PC-3 (cell line): ENCODE measurements around the gene PRR30. TPM values are rescaled to one million over a fixed set of nuclear protein-coding genes. Genes with fewer than 3 reads are reported as not detected.

Experiments
- ATAC-seq: fragments of 200-7000 bp; cut with Tn5 transposase; 2 replicates; pipeline ENCODE4 v1.9.1; 2020; ENCODE audit warnings: mild to moderate bottlenecking, moderate library complexity
- BruUV-seq: library from RNA; stranded (reverse); fragments of 400-500 nt; replicated peaks from 2 replicates; lab custom pipeline; 2021; lab: Mats Ljungman, UMichigan
- CTCF ChIA-PET: fragments of 300-600 bp; sonication (Branson Sonifier 250); formaldehyde crosslinking; loops from one replicate; lab custom pipeline; 2022; ENCODE audit warnings: antibody characterized with exemption; lab: Charles Lee
- POLR2A ChIA-PET: fragments of 300-600 bp; sonication (Branson Sonifier 250); formaldehyde crosslinking; loops from one replicate; lab custom pipeline; 2022; ENCODE audit warnings: antibody characterized with exemption; ENCODE audit not compliant: unreplicated experiment; lab: Charles Lee
- DNase-seq: peaks from one replicate; pipeline ENCODE4 v3.0.0-alpha.2; 2015
- H2AFZ ChIP-seq: fragments of 300-600 bp; sonication (generic); 2 replicates; pipeline ENCODE4 v1.6.0; 2016; ENCODE audit warnings: antibody characterized with exemption, low read length
- H3F3A ChIP-seq: fragments of 300-600 bp; sonication (generic); one replicate; pipeline ENCODE4 v1.6.0; 2017; ENCODE audit warnings: antibody characterized with exemption, low read length, control low read depth, mild to moderate bottlenecking; ENCODE audit not compliant: unreplicated experiment
- H3K27ac ChIP-seq: fragments of 300-600 bp; sonication (generic); 2 replicates; pipeline ENCODE4 v1.5.1; 2016; ENCODE audit warnings: mild to moderate bottlenecking, low read length
- H3K27me3 ChIP-seq: fragments of 300-600 bp; sonication (generic); 2 replicates; pipeline ENCODE4 v1.6.1; 2016; ENCODE audit warnings: low read length, mixed read lengths
- H3K36me3 ChIP-seq: fragments of 300-600 bp; sonication (generic); 2 replicates; pipeline ENCODE4 v1.6.1; 2016; ENCODE audit warnings: low read depth, mixed run types, low read length, mixed read lengths
- H3K4me1 ChIP-seq: fragments of 300-600 bp; sonication (generic); 2 replicates; pipeline ENCODE4 v1.5.1; 2016; ENCODE audit warnings: low read length; ENCODE audit not compliant: insufficient read depth
- H3K4me2 ChIP-seq: fragments of 300-600 bp; sonication (generic); 2 replicates; pipeline ENCODE4 v1.6.0; 2016; ENCODE audit warnings: low read length
- H3K4me3 ChIP-seq: fragments of 300-600 bp; sonication (generic); 2 replicates; pipeline ENCODE4 v1.5.1; 2016; ENCODE audit warnings: mild to moderate bottlenecking, low read length, mixed read lengths
- H3K79me2 ChIP-seq: fragments of 300-600 bp; sonication (generic); 2 replicates; pipeline ENCODE4 v1.6.1; 2017; ENCODE audit warnings: low read length, mixed read lengths
- H3K9ac ChIP-seq: fragments of 300-600 bp; sonication (generic); 2 replicates; pipeline ENCODE4 v1.6.0; 2016; ENCODE audit warnings: mild to moderate bottlenecking, low read length
- H3K9me2 ChIP-seq: fragments of 300-600 bp; sonication (generic); replicated peaks from 2 replicates; pipeline ENCODE4 v1.6.1; 2016; ENCODE audit warnings: mixed run types, low read length, mixed read lengths
- H3K9me3 ChIP-seq: fragments of 300-600 bp; sonication (generic); 2 replicates; pipeline ENCODE4 v1.6.1; 2016; ENCODE audit warnings: low read length, mixed read lengths
- H4K20me1 ChIP-seq: fragments of 300-600 bp; sonication (generic); 2 replicates; pipeline ENCODE4 v1.6.1; 2016; ENCODE audit warnings: low read length, mixed read lengths
- CTCF ChIP-seq: fragments of 300-600 bp; sonication (generic); conservative IDR thresholded peaks from 2 replicates; pipeline ENCODE4 v1.5.1; 2017; ENCODE audit warnings: antibody characterized with exemption, low read depth, mild to moderate bottlenecking, low read length
- EZH2 ChIP-seq: fragments of 300-600 bp; sonication (generic); IDR thresholded peaks from one replicate; pipeline ENCODE4 v1.6.1; 2017; ENCODE audit warnings: antibody characterized with exemption, mild to moderate bottlenecking, low read length; ENCODE audit not compliant: unreplicated experiment
- EZH2phosphoT487 ChIP-seq: fragments of 300-600 bp; sonication (generic); IDR thresholded peaks from 2 replicates; pipeline ENCODE4 v1.6.1; 2018; ENCODE audit warnings: mild to moderate bottlenecking, antibody characterized with exemption, low read length, borderline replicate concordance
- intact Hi-C: fragments of 100-400 bp; cut with micrococcal nuclease; formaldehyde crosslinking; loops from 2 replicates; pipeline ENCODE4 v1.9.0; 2023
- total RNA-seq: library from RNA; depleted of rRNA; stranded (reverse); fragments of >200 nt; gene quantifications from 2 replicates; pipeline ENCODE4 v1.2.3, GENCODE V29; 2014

The PRR30 gene
- total RNA-seq, 1 experiment from 2014 or later: not detected

GRCh38 chr2:27097341-27097740 lies 41.9 kb downstream of the PRR30 start:
- no TSS peak for BruUV-seq
- POLR2A ChIA-PET: no interaction called here
- H4K20me1 ChIP-seq: no peaks in the 10 kb centered on the region
- no peaks in the 10 kb centered on the region for H3K79me2 ChIP-seq
- ATAC-seq (no peak), DNase-seq (no peak)
- no peaks in the 10 kb centered on the region for H3K9me3 ChIP-seq
- H3K9ac ChIP-seq: no peak overlapping the region
- H3F3A ChIP-seq: no peaks in the 10 kb centered on the region
- H3K36me3 ChIP-seq: no peaks in the 10 kb centered on the region
- no peaks in the 10 kb centered on the region for H3K27me3 ChIP-seq
- intact Hi-C loops: no loop called here
- no peak overlapping the region for H3K4me2 ChIP-seq
- H3K4me3 ChIP-seq: no peak overlapping the region
- TF ChIP-seq EZH2 (no peak), EZH2phosphoT487 (no peak), CTCF (no peak)
- no peak overlapping the region for H3K27ac ChIP-seq
- H3K9me2 ChIP-seq: no peaks in the 10 kb centered on the region
- no peaks in the 10 kb centered on the region for H3K4me1 ChIP-seq
- CTCF ChIA-PET: interaction anchor here (0.8 to 2.1 kb wide), 3 partner anchors 9 to 206 kb away, joined by 4 to 8 read pairs (median 7); no protein-coding TSS in a partner anchor
- no peak overlapping the region for H2AFZ ChIP-seq

GRCh38 chr2:27096748-27097297 lies 42.4 kb downstream of the PRR30 start:
- ChIA-PET POLR2A (no interaction called here), CTCF (interaction anchor here (0.8 to 2.1 kb wide), 3 partner anchors 9 to 206 kb away, joined by 4 to 8 read pairs (median 7); no protein-coding TSS in a partner anchor)
- no peak overlapping the region for H3K9ac ChIP-seq
- no peak overlapping the region for H3K4me3 ChIP-seq
- no peaks in the 10 kb centered on the region for H3K27me3 ChIP-seq
- no peaks in the 10 kb centered on the region for H3K4me1 ChIP-seq
- no peaks in the 10 kb centered on the region for H3K9me2 ChIP-seq
- TF ChIP-seq EZH2 (no peak), EZH2phosphoT487 (no peak), CTCF (no peak)
- BruUV-seq: no TSS peak
- H2AFZ ChIP-seq: no peak overlapping the region
- no peaks in the 10 kb centered on the region for H4K20me1 ChIP-seq
- intact Hi-C loops: no loop called here
- H3K9me3 ChIP-seq: no peaks in the 10 kb centered on the region
- H3K36me3 ChIP-seq: no peaks in the 10 kb centered on the region
- no peaks in the 10 kb centered on the region for H3F3A ChIP-seq
- no peak overlapping the region for H3K4me2 ChIP-seq
- ATAC-seq (no peak), DNase-seq (no peak)
- no peak overlapping the region for H3K27ac ChIP-seq
- no peaks in the 10 kb centered on the region for H3K79me2 ChIP-seq
